Measurements from ENCODE around the gene IL34. TPM values are rescaled to one million over a fixed set of nuclear protein-coding genes. Genes with fewer than 3 reads are reported as not detected.

Gene IL34
- polyA plus RNA-seq, 1 donor (not counting 4 experiments of a cell fraction or from before 2014, with no cell fraction given) = 0.08 TPM

GRCh38 chr16:70676675-70677498, 30.5 kb downstream of the IL34 start:
- Histone ChIP-seq H3K9me1 (ENCODE audit: control insufficient read depth, extremely low read depth, insufficient read depth, low read length) (no peaks in the 10 kb centered on the region), H2AFZ (ENCODE audit: control insufficient read depth, low read length) (no peak overlapping the region), H3K4me1 (ENCODE audit: control insufficient read depth, extremely low read depth, insufficient read depth, low read length) (peaks cover 8% of the 10 kb centered on the region), H3K9ac (ENCODE audit: control insufficient read depth, extremely low read depth, insufficient read depth, low read length) (no peak overlapping the region), H3K79me2 (ENCODE audit: control insufficient read depth, insufficient read depth, low read length) (peaks cover 16% of the 10 kb centered on the region), H3K27me3 (ENCODE audit: control insufficient read depth, extremely low read depth, insufficient read depth, low read length) (no peaks in the 10 kb centered on the region), H3K4me3 (ENCODE audit: control insufficient read depth in 2 of 3, extremely low read depth in 1 of 3, insufficient read depth in 2 of 3, low read depth in 1 of 3, low read length in 3 of 3) (no peak overlapping the region), H4K20me1 (ENCODE audit: control insufficient read depth, extremely low read depth, insufficient read depth, low read length) (peaks cover 3% of the 10 kb centered on the region), H3K36me3 (ENCODE audit: control insufficient read depth in 2 of 2, extremely low read depth in 1 of 2, insufficient read depth in 2 of 2, low read length in 2 of 2) (peaks cover 29 to 32% of the 10 kb centered on the region in 2 experiments), H3K27ac (ENCODE audit: control insufficient read depth, insufficient read depth, low read length) (no peak overlapping the region), H3K4me2 (ENCODE audit: control insufficient read depth, extremely low read depth, insufficient read depth, low read depth, low read length) (no peak overlapping the region), H3K9me3 (ENCODE audit: control insufficient read depth, low read depth, low read length) (no peaks in the 10 kb centered on the region)
- no peak for DNase-seq (ENCODE audit: low read depth, low spot score)
- FAIRE-seq = no peak
- dilution Hi-C loops (cut with MboI; ENCODE audit: extremely low pct_ligation_motif_present, low sequenced_read_pairs) = no loop called here
- TF ChIP-seq EZH2 (IDR thresholded peaks at IDR 0.05; ENCODE audit: low read length) = no peak
- TF ChIP-seq CTCF (optimal IDR thresholded peaks at IDR 0.05 in 1 of 3, IDR thresholded peaks at IDR 0.05 in 1 of 3, conservative IDR thresholded peaks at IDR 0.05 in 1 of 3; ENCODE audit: extremely low read depth in 1 of 3, insufficient read depth in 2 of 3, low read length in 3 of 3) = no peak

GRCh38 chr16:70677499-70678120, 31.3 kb downstream of the IL34 start:
- Histone ChIP-seq H3K9ac (ENCODE audit: control insufficient read depth, extremely low read depth, insufficient read depth, low read length) (no peak overlapping the region), H3K79me2 (ENCODE audit: control insufficient read depth, insufficient read depth, low read length) (peaks cover 23% of the 10 kb centered on the region), H3K36me3 (ENCODE audit: control insufficient read depth in 2 of 2, extremely low read depth in 1 of 2, insufficient read depth in 2 of 2, low read length in 2 of 2) (peaks cover 31 to 32% of the 10 kb centered on the region in 2 experiments), H3K9me3 (ENCODE audit: control insufficient read depth, low read depth, low read length) (no peaks in the 10 kb centered on the region), H2AFZ (ENCODE audit: control insufficient read depth, low read length) (no peak overlapping the region), H4K20me1 (ENCODE audit: control insufficient read depth, extremely low read depth, insufficient read depth, low read length) (peaks cover 6% of the 10 kb centered on the region), H3K4me3 (ENCODE audit: control insufficient read depth in 2 of 3, extremely low read depth in 1 of 3, insufficient read depth in 2 of 3, low read depth in 1 of 3, low read length in 3 of 3) (no peak overlapping the region), H3K4me2 (ENCODE audit: control insufficient read depth, extremely low read depth, insufficient read depth, low read depth, low read length) (no peak overlapping the region), H3K27me3 (ENCODE audit: control insufficient read depth, extremely low read depth, insufficient read depth, low read length) (no peaks in the 10 kb centered on the region), H3K4me1 (ENCODE audit: control insufficient read depth, extremely low read depth, insufficient read depth, low read length) (peaks cover 15% of the 10 kb centered on the region), H3K9me1 (ENCODE audit: control insufficient read depth, extremely low read depth, insufficient read depth, low read length) (no peaks in the 10 kb centered on the region), H3K27ac (ENCODE audit: control insufficient read depth, insufficient read depth, low read length) (no peak overlapping the region)
- no peak for FAIRE-seq
- no peak for DNase-seq (ENCODE audit: low read depth, low spot score)
- TF ChIP-seq EZH2 (IDR thresholded peaks at IDR 0.05; ENCODE audit: low read length) = no peak
- no peak for TF ChIP-seq CTCF (optimal IDR thresholded peaks at IDR 0.05 in 1 of 3, IDR thresholded peaks at IDR 0.05 in 1 of 3, conservative IDR thresholded peaks at IDR 0.05 in 1 of 3; ENCODE audit: extremely low read depth in 1 of 3, insufficient read depth in 2 of 3, low read length in 3 of 3)
- dilution Hi-C loops (cut with MboI; ENCODE audit: extremely low pct_ligation_motif_present, low sequenced_read_pairs) = no loop called here
